ENCODE data around the gene DNAL4.

DNA sequence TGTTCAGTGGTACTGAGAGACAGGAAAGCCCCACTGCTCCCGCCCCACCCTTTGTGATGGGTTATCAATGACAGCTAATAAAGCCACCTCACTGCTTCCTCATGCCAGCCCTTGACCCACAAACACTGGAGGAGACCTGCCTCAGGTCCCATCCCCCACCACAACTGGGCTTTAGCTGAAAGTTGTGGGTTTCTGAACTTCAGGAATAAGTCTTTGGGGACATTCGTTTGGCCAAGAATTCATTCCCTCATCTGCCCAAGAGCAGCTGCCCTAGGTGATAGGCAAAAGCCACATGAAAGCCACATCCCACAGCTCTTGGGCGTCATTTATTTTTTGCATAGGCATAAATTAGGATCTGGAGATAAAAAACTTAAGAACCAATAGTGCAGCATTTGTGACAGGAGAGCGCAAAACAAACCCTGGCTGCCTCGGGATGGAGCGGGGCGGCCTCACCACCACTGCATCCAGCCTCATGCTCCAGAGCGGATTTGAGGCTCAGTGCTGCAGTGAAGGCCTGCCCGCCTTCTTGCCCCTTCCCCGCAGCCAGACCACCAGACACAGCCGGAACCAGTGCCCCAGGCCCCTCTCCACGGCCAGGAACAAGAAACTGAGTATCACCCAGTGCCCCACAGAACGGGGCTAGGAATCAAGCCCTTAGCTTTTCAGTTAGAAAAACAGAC is 59.4 kb downstream of the DNAL4 start:
- TF ChIP-seq CTCF (IDR thresholded peaks at IDR 0.05) = no peak
- no peak for TF ChIP-seq POLR2A (IDR thresholded peaks at IDR 0.05)
- no peak for TF ChIP-seq EP300 (IDR thresholded peaks at IDR 0.05)

Measured in sigmoid colon (tissue), 4 donors.